GM19468 (cell line): ENCODE data around the gene POLH.
"Not testable (repeated sequence)": the region's sequence is repeated elsewhere in the genome, so short reads cannot be mapped to it uniquely, and the experiment has no call there.

Source experiments
- ATAC-seq: cut with Tn5 transposase; IDR thresholded peaks from one replicate; pipeline ENCODE4 v1.9.1; 2021; ENCODE audit warnings: mild to moderate bottlenecking, moderate library complexity, moderate number of reproducible peaks; ENCODE audit not compliant: unreplicated experiment; ENCODE audit errors: extremely low read depth

POLH gene

GRCh38 chr6:43575772-43576551 is at the start of gene POLH, which contains the start of gene XPO5:
Gene POLH (plus strand): TSS chr6:43576185. CDS start chr6:43582320, 6,135 bp downstream.
Gene XPO5 (minus strand): TSS chr6:43576038. CDS start chr6:43575864, 174 bp downstream.
- peak; percentile 87 for ATAC-seq

DNA sequence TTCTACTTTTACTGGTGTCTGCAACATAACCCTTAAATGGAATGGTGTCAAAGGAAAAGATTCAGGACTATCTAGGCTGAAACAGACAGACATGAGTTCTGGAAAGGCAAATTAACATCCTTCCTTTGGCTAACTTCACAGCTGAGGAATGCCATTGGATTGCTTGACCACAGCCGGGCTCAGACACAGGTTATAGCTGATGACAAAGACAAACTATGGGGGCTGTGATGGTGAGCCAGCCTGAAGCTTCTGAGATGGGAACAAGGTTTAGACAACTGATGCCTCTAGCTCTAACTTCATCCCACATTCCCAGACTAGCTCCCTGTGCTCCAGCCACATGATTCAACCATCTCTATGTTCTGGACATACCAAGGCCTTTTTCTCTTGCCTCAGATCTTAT is 43.8 kb upstream of the POLH start:
- no peak for ATAC-seq

DNA sequence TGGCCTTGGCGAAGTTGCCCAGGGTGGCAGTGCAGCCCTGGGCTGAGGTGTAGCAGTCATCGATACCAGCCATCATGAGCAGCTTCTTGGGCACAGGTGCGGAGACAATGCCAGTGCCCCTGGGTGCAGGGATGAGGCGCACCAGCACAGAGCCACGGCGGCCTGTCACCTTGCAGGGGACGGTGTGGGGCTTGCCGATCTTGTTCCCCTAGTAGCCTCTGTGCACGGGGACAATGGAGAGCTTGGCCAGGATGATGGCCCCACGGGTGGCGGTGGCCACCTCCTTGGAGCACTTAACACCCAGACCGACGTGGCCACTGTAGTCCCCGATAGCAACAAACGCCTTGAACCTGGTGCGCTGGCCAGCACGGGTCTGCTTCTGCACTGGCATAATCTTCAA is 37.0 kb upstream of the POLH start:
- not testable (repeated sequence) for ATAC-seq

DNA sequence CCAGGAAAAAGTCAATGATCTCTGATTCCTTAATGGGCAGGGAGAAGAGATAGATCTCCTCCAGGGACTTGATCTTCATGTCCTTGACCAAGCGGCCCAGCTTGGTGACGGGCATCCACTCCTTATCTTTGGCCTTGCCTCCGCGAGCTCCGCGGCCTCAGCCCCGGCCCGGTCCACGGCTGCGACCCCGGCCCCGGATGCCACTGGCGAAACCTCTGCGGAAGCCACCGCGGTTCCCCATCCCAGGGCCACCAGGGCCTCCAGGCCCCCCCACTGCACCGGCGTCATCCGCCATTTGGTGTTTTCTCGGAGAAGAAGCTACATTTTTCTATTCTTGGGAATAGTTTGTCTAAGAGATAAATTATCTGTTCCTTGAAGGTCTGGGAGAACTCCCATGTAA is 36.6 kb upstream of the POLH start:
- not testable (repeated sequence) for ATAC-seq

- no peak for ATAC-seq
These were observed 35.5 kb upstream of the POLH start for GRCh38 chr6:43540507-43540906.

- no peak for ATAC-seq
These were observed 34.1 kb upstream of the POLH start for GRCh38 chr6:43541774-43542471.

GRCh38 chr6:43544461-43544860 is 31.5 kb upstream of the POLH start:
- ATAC-seq: no peak

DNA sequence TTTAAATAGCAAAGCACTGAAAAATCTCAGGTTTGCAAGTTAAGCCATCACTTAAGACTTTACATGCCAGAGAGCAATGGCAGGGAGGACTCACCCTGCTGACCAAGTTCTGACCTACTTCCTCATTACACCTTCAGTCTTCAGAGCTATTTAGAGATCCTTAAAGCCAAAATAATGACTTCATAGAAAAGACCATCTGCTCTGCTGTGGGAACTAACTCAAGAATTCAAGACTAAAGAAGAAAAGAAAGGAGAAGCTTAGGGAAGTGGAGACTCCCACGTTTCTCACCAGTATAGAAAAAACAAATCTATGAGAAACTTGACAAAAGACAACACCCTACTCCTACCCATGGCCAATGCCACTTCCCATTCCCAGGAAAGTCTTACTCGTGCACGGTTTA is 28.8 kb upstream of the POLH start:
- ATAC-seq: no peak

DNA sequence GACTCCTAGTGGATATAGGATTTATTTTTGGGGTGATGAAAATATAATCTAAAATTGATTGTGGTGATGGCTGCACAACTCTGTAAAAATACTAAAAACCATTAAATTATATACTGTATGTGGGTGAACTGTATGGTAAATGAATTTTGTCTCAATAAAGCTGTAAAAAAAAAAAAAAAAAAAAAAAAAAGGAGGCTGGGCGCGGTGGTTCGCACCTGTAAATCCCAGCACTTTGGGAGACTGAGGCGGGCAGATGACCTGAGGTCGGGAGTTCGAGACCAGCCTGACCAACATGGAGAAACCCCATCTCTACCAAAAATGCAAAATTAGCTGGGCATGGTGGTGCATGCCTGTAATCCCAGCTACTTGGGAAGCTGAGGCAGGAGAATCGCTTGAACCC is 18.4 kb upstream of the POLH start:
- not testable (repeated sequence) for ATAC-seq

GRCh38 chr6:43559328-43559727 is 16.7 kb upstream of the POLH start:
- no peak for ATAC-seq

GRCh38 chr6:43570876-43571441 is 5.0 kb upstream of the POLH start:
- no peak for ATAC-seq

GRCh38 chr6:43572015-43572414 is 4.0 kb upstream of the POLH start:
- no peak for ATAC-seq

DNA sequence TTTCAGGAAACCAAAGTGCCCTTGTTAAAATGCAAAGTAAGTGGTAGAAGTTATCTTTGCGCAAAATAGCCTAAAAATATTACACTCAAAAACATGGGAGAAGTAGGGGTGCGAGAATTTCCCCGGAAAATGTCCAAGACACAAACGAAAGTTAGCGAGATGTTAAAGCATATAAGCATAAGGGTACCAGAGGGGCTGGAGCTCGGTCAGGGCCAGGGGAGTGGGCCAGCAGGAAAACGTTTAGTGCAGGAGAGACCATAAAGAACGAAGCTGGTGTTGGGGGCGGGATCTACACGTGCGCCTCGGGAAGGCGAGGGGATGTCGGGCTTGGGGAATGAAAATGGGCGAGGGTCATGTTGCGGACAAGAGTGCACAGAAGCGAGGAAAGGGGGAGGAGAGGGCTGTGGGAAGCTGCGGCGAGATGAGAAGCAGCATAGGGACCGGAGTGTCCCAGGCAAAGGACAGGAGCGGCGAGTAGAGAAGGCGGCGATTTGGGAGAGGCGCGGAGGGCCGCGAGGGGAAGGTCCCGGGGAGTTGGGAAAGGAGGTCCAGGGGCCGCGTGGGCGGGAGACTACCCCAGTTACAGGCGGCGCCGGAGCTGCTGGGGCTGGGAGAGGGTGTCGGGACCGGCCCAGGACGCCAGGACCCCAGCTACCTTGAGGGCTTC is 747 bp upstream of the POLH start:
- ATAC-seq: no peak

GRCh38 chr6:43578748-43579147 is 2.8 kb downstream of the POLH start:
- ATAC-seq: no peak

DNA sequence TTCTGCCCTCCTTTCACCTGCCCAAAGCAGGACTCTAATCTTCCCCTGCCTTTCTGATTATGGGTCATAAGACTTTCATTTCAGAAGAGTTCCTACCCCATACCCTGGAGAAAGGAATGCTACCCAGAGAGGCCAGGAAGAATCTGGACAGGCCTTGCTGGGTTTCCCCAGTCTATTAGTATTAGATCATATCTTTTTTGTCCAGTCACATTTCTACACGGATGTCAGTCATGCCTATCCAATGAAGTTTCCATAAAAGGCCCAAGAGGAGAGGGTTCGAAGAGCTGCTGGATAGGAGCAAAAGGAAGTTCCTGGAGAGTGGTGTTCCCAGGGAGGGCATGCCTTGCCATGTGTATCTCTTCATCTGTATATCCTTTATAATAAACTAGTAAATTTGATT is 3.2 kb downstream of the POLH start:
- ATAC-seq: no peak

- no peak for ATAC-seq
These were observed 6.9 kb downstream of the POLH start for GRCh38 chr6:43582911-43583310.

- ATAC-seq: no peak
These were observed 9.0 kb downstream of the POLH start for GRCh38 chr6:43584892-43585570.

GRCh38 chr6:43588194-43588593 is 12.2 kb downstream of the POLH start:
- ATAC-seq: no peak

- ATAC-seq: not testable (repeated sequence)
These were observed 13.6 kb downstream of the POLH start for GRCh38 chr6:43589564-43589963.

- ATAC-seq: no peak
These were observed 18.0 kb downstream of the POLH start for GRCh38 chr6:43593938-43594337.
